ENCODE measurements around the gene VPS52. TPM values are rescaled to one million over a fixed set of nuclear protein-coding genes. Genes with fewer than 3 reads are reported as not detected.

VPS52 gene
- total and polyA plus RNA-seq, 9 of the 15 experiments (the other 6 are each of a cell fraction or from before 2014, with no cell fraction given): 24.4 to 103 (median 40.2) TPM

DNA sequence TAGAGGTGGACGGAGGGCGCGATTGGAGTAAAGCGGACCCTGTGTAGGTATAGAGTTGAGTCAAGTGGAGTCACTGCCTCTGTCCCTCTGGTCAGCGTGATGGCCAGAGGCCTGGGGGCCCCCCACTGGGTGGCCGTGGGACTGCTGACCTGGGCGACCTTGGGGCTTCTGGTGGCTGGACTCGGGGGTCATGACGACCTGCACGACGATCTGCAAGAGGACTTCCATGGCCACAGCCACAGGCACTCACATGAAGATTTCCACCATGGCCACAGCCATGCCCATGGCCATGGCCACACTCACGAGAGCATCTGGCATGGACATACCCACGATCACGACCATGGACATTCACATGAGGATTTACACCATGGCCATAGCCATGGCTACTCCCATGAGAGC is 70.5 kb downstream of the VPS52 start (continued):
- TF ChIP-seq, protein P1, sequence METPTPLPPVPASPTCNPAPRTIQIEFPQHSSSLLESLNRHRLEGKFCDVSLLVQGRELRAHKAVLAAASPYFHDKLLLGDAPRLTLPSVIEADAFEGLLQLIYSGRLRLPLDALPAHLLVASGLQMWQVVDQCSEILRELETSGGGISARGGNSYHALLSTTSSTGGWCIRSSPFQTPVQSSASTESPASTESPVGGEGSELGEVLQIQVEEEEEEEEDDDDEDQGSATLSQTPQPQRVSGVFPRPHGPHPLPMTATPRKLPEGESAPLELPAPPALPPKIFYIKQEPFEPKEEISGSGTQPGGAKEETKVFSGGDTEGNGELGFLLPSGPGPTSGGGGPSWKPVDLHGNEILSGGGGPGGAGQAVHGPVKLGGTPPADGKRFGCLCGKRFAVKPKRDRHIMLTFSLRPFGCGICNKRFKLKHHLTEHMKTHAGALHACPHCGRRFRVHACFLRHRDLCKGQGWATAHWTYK (CRISPR knock-in tag; IDR thresholded peaks at IDR 0.05): no peak; the same call in 1 of the 2 replicates
- TF ChIP-seq U2AF2 (optimal IDR thresholded peaks at IDR 0.05; ENCODE audit: low read depth, low read length): no peak
- TF ChIP-seq ZNF717 (CRISPR knock-in tag; IDR thresholded peaks at IDR 0.05): no peak
- no peak for TF ChIP-seq DIDO1 (tag; IDR thresholded peaks at IDR 0.05; ENCODE audit: low read depth)
- no peak for TF ChIP-seq ZNF561 (CRISPR knock-in tag; conservative IDR thresholded peaks at IDR 0.05)
- no peak for TF ChIP-seq SMAD1 (IDR thresholded peaks at IDR 0.05; ENCODE audit: low read depth, low read length, partially characterized antibody)
- TF ChIP-seq, protein P2, sequence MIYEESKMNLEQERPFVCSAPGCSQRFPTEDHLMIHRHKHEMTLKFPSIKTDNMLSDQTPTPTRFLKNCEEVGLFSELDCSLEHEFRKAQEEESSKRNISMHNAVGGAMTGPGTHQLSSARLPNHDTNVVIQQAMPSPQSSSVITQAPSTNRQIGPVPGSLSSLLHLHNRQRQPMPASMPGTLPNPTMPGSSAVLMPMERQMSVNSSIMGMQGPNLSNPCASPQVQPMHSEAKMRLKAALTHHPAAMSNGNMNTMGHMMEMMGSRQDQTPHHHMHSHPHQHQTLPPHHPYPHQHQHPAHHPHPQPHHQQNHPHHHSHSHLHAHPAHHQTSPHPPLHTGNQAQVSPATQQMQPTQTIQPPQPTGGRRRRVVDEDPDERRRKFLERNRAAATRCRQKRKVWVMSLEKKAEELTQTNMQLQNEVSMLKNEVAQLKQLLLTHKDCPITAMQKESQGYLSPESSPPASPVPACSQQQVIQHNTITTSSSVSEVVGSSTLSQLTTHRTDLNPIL (CRISPR knock-in tag; IDR thresholded peaks at IDR 0.05): no peak
- no peak for TF ChIP-seq ZNF655 (CRISPR knock-in tag; IDR thresholded peaks at IDR 0.05)
- TF ChIP-seq KLF13 (tag; IDR thresholded peaks at IDR 0.05; ENCODE audit: borderline replicate concordance, low read depth): no peak
- no peak for TF ChIP-seq KDM4B (IDR thresholded peaks at IDR 0.05; ENCODE audit: borderline replicate concordance in 2 of 2, low read depth in 1 of 2)
- TF ChIP-seq ZKSCAN3 (CRISPR knock-in tag; IDR thresholded peaks at IDR 0.05): no peak
- no peak for TF ChIP-seq FOSL1 (tag; conservative IDR thresholded peaks at IDR 0.05)
- TF ChIP-seq CHD4 (IDR thresholded peaks at IDR 0.05; ENCODE audit: insufficient read depth, insufficient replicate concordance, low read depth, low read length, poor library complexity, severe bottlenecking): no peak
- no peak for TF ChIP-seq CBFA2T2 (conservative IDR thresholded peaks at IDR 0.05)
- TF ChIP-seq WHSC1 (IDR thresholded peaks at IDR 0.05; ENCODE audit: low read length): no peak
- no peak for TF ChIP-seq RNF2 (IDR thresholded peaks at IDR 0.05)
- no peak for TF ChIP-seq ZNF766 (CRISPR knock-in tag; conservative IDR thresholded peaks at IDR 0.05)
- no peak for TF ChIP-seq ZBTB43 (CRISPR knock-in tag; IDR thresholded peaks at IDR 0.05)
- no peak; the same call in 1 of the 2 replicates for TF ChIP-seq L3MBTL2 (IDR thresholded peaks at IDR 0.05)
- TF ChIP-seq ATF3 (IDR thresholded peaks at IDR 0.05): no peak
- no peak for TF ChIP-seq ATF3 (CRISPR knock-in tag; conservative IDR thresholded peaks at IDR 0.05)
- TF ChIP-seq NCOA2 (IDR thresholded peaks at IDR 0.05; ENCODE audit: partially characterized antibody in 2 of 2): no peak
- TF ChIP-seq NR2C2 (CRISPR knock-in tag; IDR thresholded peaks at IDR 0.05): no peak
- TF ChIP-seq NR2C2 (tag; IDR thresholded peaks at IDR 0.05): peak; percentile 14; the same call in 1 of the 2 replicates
